ENCODE data around the gene G2E3.
A peak's percentile ranks its signal among the peaks of the same experiment; 100 is the strongest.

Gene G2E3

DNA sequence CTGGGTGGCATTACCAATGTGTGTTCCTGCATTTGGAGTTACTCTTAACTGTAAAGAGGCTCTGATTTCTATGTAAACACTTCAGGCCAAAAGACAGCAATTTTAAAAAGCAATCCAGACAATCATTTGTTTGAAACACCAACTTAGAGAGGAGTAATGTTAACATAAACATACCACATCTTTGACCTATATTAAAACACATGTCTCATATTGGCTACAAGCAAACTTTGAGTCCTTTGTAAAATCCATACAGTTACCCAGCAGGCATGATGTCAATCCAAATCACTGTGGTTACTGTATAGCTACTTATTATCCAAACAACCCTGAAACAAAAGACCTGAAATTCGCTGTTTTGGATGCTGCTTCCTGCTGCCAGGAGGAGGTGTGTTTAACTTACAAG is 7.5 kb upstream of the G2E3 start:
- TF ChIP-seq, protein P1, sequence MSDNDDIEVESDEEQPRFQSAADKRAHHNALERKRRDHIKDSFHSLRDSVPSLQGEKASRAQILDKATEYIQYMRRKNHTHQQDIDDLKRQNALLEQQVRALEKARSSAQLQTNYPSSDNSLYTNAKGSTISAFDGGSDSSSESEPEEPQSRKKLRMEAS (IDR thresholded peaks at IDR 0.05; ENCODE audit: low read depth, low read length), result no peak
- TF ChIP-seq, protein P2, sequence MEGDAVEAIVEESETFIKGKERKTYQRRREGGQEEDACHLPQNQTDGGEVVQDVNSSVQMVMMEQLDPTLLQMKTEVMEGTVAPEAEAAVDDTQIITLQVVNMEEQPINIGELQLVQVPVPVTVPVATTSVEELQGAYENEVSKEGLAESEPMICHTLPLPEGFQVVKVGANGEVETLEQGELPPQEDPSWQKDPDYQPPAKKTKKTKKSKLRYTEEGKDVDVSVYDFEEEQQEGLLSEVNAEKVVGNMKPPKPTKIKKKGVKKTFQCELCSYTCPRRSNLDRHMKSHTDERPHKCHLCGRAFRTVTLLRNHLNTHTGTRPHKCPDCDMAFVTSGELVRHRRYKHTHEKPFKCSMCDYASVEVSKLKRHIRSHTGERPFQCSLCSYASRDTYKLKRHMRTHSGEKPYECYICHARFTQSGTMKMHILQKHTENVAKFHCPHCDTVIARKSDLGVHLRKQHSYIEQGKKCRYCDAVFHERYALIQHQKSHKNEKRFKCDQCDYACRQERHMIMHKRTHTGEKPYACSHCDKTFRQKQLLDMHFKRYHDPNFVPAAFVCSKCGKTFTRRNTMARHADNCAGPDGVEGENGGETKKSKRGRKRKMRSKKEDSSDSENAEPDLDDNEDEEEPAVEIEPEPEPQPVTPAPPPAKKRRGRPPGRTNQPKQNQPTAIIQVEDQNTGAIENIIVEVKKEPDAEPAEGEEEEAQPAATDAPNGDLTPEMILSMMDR (IDR thresholded peaks at IDR 0.05; ENCODE audit: low read depth, low read length), result no peak
- TF ChIP-seq POLR2A (IDR thresholded peaks at IDR 0.05; ENCODE audit: extremely low read depth, insufficient read length) (no peak), MYC (IDR thresholded peaks at IDR 0.05; ENCODE audit: low read depth, low read length) (no peak)
- DNase-seq (ENCODE audit: low read depth), result no peak
- H3K4me3 ChIP-seq (ENCODE audit: low read depth, low read length), result no peak overlapping the region

DNA sequence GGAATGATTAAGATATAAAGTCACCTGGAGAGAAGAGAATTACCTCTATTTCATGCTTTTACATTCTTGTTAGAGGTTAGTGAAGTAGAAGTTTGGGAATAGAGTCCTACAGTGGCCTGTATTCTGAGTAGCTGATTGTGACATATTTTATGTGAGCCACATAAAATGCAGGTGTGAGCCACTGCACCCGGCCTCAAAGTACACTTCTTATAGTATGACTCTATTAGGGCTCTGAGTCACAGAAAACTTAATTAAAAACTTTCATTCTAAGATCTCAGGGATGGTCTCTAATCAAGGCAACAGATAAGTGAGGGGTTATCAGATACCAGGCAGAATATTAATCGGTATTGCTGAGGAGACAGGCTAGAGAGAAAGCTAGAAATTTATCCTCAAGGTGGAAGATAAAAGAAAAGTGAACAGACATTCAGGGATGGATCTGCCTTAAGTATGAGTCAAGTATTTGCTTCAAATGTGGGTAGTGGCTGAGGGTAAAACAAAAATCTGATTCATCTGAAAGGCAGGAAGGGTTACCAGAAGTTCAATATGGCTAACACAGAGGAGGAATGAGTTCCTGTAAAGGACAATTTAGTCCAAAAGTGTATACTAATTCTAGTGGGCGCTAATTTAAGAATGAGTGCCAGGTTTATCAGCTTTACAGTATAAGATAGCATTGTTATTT is 5.5 kb upstream of the G2E3 start:
- TF ChIP-seq, protein P2 (IDR thresholded peaks at IDR 0.05; ENCODE audit: low read depth, low read length), result no peak
- no peak for TF ChIP-seq POLR2A (IDR thresholded peaks at IDR 0.05; ENCODE audit: extremely low read depth, insufficient read length)
- TF ChIP-seq, protein P1 (IDR thresholded peaks at IDR 0.05; ENCODE audit: low read depth, low read length), result no peak
- no peak for TF ChIP-seq MYC (IDR thresholded peaks at IDR 0.05; ENCODE audit: low read depth, low read length)
- H3K4me3 ChIP-seq (ENCODE audit: low read depth, low read length), result no peak overlapping the region
- DNase-seq (ENCODE audit: low read depth), result no peak

DNA sequence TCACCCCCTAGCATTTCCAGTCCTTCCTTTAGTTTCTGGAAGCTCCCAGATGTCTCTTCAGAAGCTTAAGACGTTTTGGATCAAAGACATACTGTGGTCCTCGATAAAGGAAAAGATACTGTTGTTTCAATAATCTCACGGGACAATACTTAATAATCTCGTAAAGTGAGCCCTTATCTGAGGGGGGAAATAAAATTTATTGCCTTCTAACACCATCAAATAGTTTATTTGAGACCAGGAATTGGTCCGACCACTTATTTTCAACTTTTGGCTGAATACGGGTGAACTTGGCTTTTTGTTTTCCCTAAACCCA is 640 bp upstream of the G2E3 start:
- DNase-seq (ENCODE audit: low read depth), result no peak
- no peak overlapping the region for H3K4me3 ChIP-seq (ENCODE audit: low read depth, low read length)
- TF ChIP-seq, protein P2 (IDR thresholded peaks at IDR 0.05; ENCODE audit: low read depth, low read length), result no peak
- TF ChIP-seq MYC (IDR thresholded peaks at IDR 0.05; ENCODE audit: low read depth, low read length) (no peak), POLR2A (IDR thresholded peaks at IDR 0.05; ENCODE audit: extremely low read depth, insufficient read length) (no peak)
- TF ChIP-seq, protein P1 (IDR thresholded peaks at IDR 0.05; ENCODE audit: low read depth, low read length), result no peak

DNA sequence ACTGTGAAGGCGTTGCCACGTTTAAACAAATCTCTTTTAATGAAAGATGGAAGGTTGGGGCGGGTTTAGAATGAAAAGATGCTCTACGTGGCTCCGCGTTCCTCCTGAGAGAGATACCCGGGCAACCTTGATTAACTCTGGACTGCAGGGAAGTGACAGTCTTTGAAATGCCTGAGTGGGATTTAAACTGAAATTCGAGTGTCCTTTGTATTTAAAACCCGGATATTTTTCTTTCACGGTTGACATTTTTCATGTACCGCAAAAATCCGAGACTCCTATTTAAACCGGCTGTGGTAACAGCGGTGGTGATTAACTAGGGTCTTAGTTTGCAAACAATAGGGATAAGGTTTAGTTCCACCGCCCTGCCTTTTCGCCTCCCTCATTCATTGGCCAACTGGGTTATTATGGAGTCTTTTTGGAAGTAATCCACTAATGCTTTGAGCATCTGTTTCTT is 707 bp downstream of the G2E3 start:
- H3K4me3 ChIP-seq (ENCODE audit: low read depth, low read length), result peak overlapping the region; percentile 94
- DNase-seq (ENCODE audit: low read depth), result peak; percentile 47
- TF ChIP-seq, protein P2 (IDR thresholded peaks at IDR 0.05; ENCODE audit: low read depth, low read length), result no peak
- TF ChIP-seq, protein P1 (IDR thresholded peaks at IDR 0.05; ENCODE audit: low read depth, low read length), result no peak
- TF ChIP-seq POLR2A (IDR thresholded peaks at IDR 0.05; ENCODE audit: extremely low read depth, insufficient read length) (no peak), MYC (IDR thresholded peaks at IDR 0.05; ENCODE audit: low read depth, low read length) (no peak)

DNA sequence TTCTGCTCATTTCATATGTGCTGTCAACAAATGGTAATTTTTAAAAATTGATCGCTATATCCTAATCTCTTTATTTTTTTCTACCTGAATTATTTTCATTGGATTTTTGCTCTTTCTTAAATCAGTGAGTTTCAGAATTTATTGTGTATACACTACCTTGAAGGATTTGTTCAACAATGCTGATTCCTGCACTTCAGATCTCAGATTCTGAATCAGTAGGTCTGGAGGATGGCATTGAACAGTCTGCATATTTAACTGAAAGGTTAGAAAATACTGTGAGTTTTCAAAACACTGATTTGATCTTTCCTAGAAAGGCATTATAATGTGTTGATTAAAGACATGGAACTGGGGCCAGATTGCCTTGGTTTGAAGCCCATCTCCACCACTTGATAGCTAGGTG is 1.6 kb downstream of the G2E3 start:
- TF ChIP-seq, protein P1 (IDR thresholded peaks at IDR 0.05; ENCODE audit: low read depth, low read length), result no peak
- TF ChIP-seq MYC (IDR thresholded peaks at IDR 0.05; ENCODE audit: low read depth, low read length) (no peak), POLR2A (IDR thresholded peaks at IDR 0.05; ENCODE audit: extremely low read depth, insufficient read length) (no peak)
- TF ChIP-seq, protein P2 (IDR thresholded peaks at IDR 0.05; ENCODE audit: low read depth, low read length), result no peak
- peak overlapping the region; percentile 94 for H3K4me3 ChIP-seq (ENCODE audit: low read depth, low read length)
- no peak for DNase-seq (ENCODE audit: low read depth)
